Testis (tissue), 3 donors: ENCODE measurements around the gene SLC38A3. TPM values are rescaled to one million over a fixed set of nuclear protein-coding genes. Genes with fewer than 3 reads are reported as not detected.

Experiments used
- DNase-seq: peaks from one replicate; pipeline ENCODE4 v3.0.0-alpha.2; 2019
- H3K27ac ChIP-seq, 2 donors: fragments of 200-600 bp; sonication (generic); one replicate each; pipeline ENCODE4 v1.5.1; 2019
- H3K27me3 ChIP-seq: fragments of 200-600 bp; sonication (generic); one replicate; pipeline ENCODE4 v1.5.1; 2019
- H3K36me3 ChIP-seq: fragments of 200-600 bp; sonication (generic); one replicate; pipeline ENCODE4 v1.5.1; 2017; ENCODE audit warnings: low read depth; ENCODE audit errors: missing control alignments
- H3K4me1 ChIP-seq: fragments of 200-600 bp; sonication (generic); one replicate; pipeline ENCODE4 v1.5.1; 2019
- H3K4me3 ChIP-seq, 2 donors: fragments of 200-600 bp; sonication (generic); one replicate each; pipeline ENCODE4 v1.5.1; 2017 to 2019
- H3K9me3 ChIP-seq: fragments of 200-600 bp; sonication (generic); one replicate; pipeline ENCODE4 v1.5.1; 2017
- CTCF ChIP-seq, 3 experiments: fragments of 450-650 bp in 2 of 3; fragments of 200-600 bp in 1 of 3; sonication (generic) in 1 of 3; IDR thresholded peaks; one replicate each; pipeline ENCODE4 v1.5.1; 2016 to 2019; ENCODE audit warnings: antibody characterized with exemption in 3 of 3, mild to moderate bottlenecking in 2 of 3, moderate library complexity in 1 of 3
- POLR2A ChIP-seq: fragments of 450-650 bp; IDR thresholded peaks from one replicate; pipeline ENCODE4 v1.6.1; 2017; ENCODE audit warnings: antibody characterized with exemption, mild to moderate bottlenecking, moderate library complexity
- WGBS, 2 donors: methylation state at CpG; one replicate each; pipeline ENCODE4 v1.1.5; 2018; 5-methylcytosine and 5-hydroxymethylcytosine counted together
- intact Hi-C: fragments of 100-400 bp; cut with DNase I; formaldehyde crosslinking; loops from one replicate; pipeline ENCODE4 v1.15.1; 2023; ENCODE audit warnings: low total_unique reads
- polyA plus RNA-seq: library from polyadenylated mRNA; stranded (reverse); fragments of 350-450 nt; fragmentation: Illumina TruSeq; extraction: RNeasy Lipid Tissue Mini Kit (QIAGEN cat#74804); gene quantifications from one replicate; pipeline ENCODE4 v1.2.3, GENCODE V29; 2014; ENCODE audit warnings: low read depth, low replicate concordance; ENCODE audit not compliant: insufficient read depth
- total RNA-seq, 2 donors: library from RNA; depleted of rRNA; stranded (reverse); fragments of >200 nt; gene quantifications; one replicate each; pipeline ENCODE4 v1.2.3, GENCODE V29; 2016

SLC38A3 gene
- total and polyA plus RNA-seq, 3 donors from 2014 or later: 3.4 to 5.4 (median 4.3) TPM

- DNase-seq: no peak
- no peaks in the 10 kb centered on the region for H3K9me3 ChIP-seq
- no peaks in the 10 kb centered on the region for H3K27me3 ChIP-seq
- 69 to 76% methylated on average over 4 to 9 of the region's 9 CpGs for WGBS, 2 donors
- TF ChIP-seq POLR2A (no peak), CTCF (IDR thresholded peaks at IDR 0.05) (no peak)
- peaks cover 6% of the 10 kb centered on the region for H3K4me1 ChIP-seq
- no peaks in the 10 kb centered on the region for H3K36me3 ChIP-seq
- H3K27ac ChIP-seq: no peak overlapping the region
- no peak overlapping the region for H3K4me3 ChIP-seq
- intact Hi-C loops: no loop called here
Measured at GRCh38 chr3:50215529-50215928, 10.5 kb downstream of the SLC38A3 start.

GRCh38 chr3:50217681-50218080 is 12.6 kb downstream of the SLC38A3 start:
- Histone ChIP-seq H3K9me3 (no peaks in the 10 kb centered on the region), H3K27ac (no peak overlapping the region), H3K4me3 (no peak overlapping the region), H3K36me3 (no peaks in the 10 kb centered on the region), H3K27me3 (no peaks in the 10 kb centered on the region), H3K4me1 (peaks cover 5% of the 10 kb centered on the region)
- no peak for TF ChIP-seq CTCF (IDR thresholded peaks at IDR 0.05)
- no peak for TF ChIP-seq POLR2A
- 83 to 100% methylated on average over 3 to 10 of the region's 10 CpGs for WGBS, 2 donors
- no peak for DNase-seq
- intact Hi-C loops: no loop called here

- DNase-seq: no peak
- Histone ChIP-seq H3K27me3 (no peaks in the 10 kb centered on the region), H3K4me3 (no peak overlapping the region), H3K9me3 (no peaks in the 10 kb centered on the region), H3K36me3 (no peaks in the 10 kb centered on the region), H3K27ac (no peak overlapping the region), H3K4me1 (no peaks in the 10 kb centered on the region)
- 93 to 98% methylated on average over 10 to 16 of the region's 17 CpGs for WGBS, 2 donors
- intact Hi-C loops: no loop called here
- no peak for TF ChIP-seq CTCF (IDR thresholded peaks at IDR 0.05)
- TF ChIP-seq POLR2A: no peak
Measured at GRCh38 chr3:50218448-50218847, 13.4 kb downstream of the SLC38A3 start.

DNA sequence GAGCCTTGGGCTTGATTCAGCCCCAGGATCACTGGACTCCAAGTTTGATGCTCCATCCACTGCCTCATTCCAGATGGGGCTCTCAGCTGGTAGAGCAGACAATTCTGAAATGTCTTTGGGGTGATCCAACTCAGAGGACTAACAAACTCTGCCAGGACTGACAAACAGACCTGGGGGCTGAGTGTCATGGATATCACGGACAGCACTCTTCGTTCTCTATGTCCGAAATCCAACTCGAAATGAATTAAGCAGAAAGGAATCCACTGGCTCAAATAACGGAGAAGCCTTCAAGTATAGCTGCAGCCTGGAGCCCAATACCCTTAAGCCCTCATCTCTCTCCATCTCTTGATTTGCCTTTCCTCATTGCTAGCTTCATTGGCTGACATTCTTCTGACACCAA is 14.2 kb downstream of the SLC38A3 start:
- no peaks in the 10 kb centered on the region for H3K9me3 ChIP-seq
- TF ChIP-seq POLR2A: no peak
- no peak for TF ChIP-seq CTCF (IDR thresholded peaks at IDR 0.05)
- no peaks in the 10 kb centered on the region for H3K36me3 ChIP-seq
- no peak overlapping the region for H3K27ac ChIP-seq
- no peaks in the 10 kb centered on the region for H3K4me1 ChIP-seq
- intact Hi-C loops: no loop called here
- no peaks in the 10 kb centered on the region for H3K27me3 ChIP-seq
- no peak for DNase-seq
- WGBS, 2 donors: 91 to 92% methylated on average over 5 of the region's 5 CpGs
- H3K4me3 ChIP-seq: no peak overlapping the region

GRCh38 chr3:50220109-50220508 is 15.0 kb downstream of the SLC38A3 start:
- intact Hi-C loops: no loop called here
- TF ChIP-seq POLR2A: no peak
- no peak for TF ChIP-seq CTCF (IDR thresholded peaks at IDR 0.05)
- H3K36me3 ChIP-seq: no peaks in the 10 kb centered on the region
- H3K4me1 ChIP-seq: no peaks in the 10 kb centered on the region
- 51 to 67% methylated on average over 6 of the region's 6 CpGs for WGBS, 2 donors
- H3K9me3 ChIP-seq: no peaks in the 10 kb centered on the region
- H3K27ac ChIP-seq: no peak overlapping the region
- no peak overlapping the region for H3K4me3 ChIP-seq
- H3K27me3 ChIP-seq: no peaks in the 10 kb centered on the region
- DNase-seq: no peak
